HG03558 (cell line): ENCODE data around the gene SPI1.
"Not testable (repeated sequence)": the region's sequence is repeated elsewhere in the genome, so short reads cannot be mapped to it uniquely, and the experiment has no call there.

Experiments used
- ATAC-seq: cut with Tn5 transposase; IDR thresholded peaks from one replicate; pipeline ENCODE4 v1.9.1; 2021; ENCODE audit warnings: moderate number of reproducible peaks; ENCODE audit not compliant: unreplicated experiment; ENCODE audit errors: extremely low read depth

Gene SPI1

DNA sequence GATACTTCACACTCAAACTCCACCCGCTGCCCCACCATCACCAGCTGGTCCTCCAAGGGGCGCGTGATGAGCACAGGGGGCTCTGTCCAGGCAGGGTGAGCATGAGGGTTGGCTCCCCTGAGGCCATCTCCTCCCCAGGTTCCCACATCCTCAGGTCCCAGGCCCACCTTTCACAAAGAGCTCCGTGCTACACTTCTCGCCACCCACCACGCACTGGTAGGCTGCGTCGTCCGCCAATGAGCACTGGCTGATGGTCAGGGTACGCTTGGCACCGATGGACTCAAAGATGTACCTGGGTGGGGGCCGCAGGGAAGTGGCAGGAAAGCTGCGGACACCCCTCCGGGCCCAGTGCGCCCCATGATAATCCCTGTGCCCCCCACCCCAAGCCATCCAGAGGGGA lies 35.5 kb downstream of the SPI1 start:
- ATAC-seq: no peak

DNA sequence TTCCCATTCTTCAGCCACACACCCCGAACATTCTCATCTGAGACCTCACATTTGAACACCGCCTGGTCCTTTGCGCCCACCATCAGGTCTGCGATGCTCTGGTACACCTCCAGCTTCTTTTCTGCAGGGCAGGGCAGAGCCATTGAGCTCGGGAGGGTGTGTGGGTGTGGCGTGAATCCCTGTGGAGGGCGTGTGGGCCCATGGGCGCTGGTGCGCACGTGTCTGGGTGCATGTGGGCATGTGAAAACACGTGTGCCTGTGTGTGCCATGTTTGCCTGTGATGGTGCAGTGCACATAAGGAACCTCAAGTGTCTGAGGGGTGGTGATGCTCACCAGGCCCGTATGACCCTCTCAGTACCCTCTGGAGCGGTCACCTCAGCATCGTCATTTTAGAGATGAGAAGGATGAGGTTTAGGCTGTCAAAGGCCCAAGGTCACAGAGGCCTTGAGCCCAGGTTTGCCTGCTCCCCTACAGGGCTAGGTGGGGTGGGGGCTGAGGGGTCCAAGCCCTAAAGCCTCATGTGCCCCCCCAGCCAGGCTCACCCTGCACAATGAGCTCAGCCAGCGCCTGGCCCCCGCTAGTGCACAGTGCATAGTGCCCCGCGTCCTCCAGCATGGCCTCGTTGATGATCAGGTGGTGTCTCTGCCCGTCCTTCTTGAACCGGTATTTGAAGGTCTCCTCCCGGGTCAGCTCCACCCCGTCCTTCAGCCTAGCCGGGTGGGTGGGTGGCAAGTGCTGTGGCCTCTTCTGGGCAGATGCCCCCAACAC lies 36.1 kb downstream of the SPI1 start:
- ATAC-seq: no peak

DNA sequence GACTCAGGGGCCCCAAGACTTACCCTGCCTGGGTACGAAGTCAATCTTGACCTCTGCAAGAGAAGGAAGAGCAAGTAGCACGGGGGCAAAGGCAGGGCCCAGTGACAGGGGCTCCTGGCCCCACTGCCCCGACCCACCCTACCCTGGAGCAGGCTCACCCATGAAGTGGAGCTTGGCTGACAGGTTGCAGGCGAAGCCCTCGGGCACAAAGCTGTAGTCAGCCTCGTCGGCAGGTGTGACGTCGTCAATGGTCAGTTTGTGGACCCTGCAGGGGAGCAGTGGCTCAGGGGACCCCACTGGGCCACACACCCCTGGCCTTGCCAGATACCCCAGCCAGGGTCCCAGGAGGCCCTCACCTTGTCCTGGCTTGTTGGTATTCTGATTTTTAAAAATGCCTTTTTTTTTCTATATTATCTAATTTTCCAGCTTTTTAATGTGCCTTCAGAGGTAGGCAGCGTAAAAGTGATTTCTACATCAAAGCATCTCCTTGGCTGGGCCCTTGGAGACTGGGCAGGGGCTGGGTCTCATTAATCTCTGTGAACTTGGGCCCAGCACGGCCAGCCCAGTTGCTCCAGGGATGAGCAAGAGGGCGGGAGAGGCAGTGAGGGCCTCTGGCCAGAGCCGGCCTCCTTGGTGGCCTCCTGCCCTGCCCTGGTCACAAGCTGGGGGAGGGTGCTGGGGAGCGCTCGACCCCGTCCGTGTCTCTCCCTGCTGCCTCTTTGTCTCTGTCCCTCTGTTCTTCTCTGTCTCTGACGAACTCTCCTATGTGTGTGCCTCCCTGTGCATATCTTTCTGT lies 37.2 kb downstream of the SPI1 start:
- ATAC-seq: no peak

DNA sequence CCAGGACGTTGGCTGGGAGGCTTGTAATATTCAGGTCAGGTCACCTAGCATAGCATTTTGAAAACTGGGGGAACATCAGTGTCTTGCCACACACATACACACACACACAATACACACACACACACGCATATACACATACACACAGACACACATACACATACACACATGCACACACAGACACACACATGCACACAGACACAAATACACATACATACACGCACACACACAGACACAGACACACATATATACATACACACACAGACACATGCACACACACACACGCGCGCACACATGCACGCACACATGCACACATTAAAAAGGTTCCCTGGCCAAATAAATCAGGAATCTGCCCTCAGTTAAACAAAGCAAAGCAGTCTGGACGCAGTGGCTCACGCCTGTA lies 38.3 kb downstream of the SPI1 start:
- no peak for ATAC-seq

DNA sequence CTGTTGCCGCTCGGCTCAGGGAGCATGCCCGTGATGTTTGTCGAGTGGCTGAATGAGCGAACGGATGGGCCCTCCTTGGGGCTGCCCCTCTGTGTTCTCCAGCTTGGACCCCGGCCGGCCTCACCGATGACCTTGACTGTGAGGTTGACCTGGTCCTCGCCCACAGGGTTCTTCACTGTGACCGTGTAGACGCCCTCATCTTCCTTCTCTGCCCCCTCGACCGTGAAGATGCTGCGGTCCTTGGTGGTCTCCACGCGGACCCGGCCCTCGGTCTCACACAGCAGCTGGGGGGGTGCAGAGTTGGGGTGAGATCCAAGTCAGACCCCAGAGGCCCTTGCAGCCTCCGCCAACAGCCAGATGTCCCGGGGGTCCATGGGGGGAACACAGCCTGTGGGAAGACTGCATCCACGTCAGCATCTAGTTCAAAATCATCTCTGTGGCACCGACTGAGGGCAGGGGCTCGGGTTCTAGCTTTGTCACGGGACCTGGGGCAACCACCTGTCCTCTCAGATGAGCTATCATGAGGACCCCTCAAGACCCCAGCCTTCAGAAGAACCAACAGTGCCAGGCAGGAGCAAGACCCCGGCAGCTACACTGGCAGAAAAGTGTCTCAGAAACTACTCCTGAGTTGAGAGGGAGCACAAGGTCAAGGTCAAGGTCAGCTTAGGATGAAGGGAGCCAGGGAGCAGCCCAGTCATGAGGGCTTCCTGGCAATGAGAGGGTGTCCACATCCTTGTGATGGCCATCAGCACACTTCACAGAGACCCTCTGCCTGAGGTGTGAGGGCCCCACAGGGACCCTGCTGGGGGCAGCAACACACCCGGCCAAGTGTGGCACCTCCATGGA lies 39.7 kb downstream of the SPI1 start:
- no peak for ATAC-seq

DNA sequence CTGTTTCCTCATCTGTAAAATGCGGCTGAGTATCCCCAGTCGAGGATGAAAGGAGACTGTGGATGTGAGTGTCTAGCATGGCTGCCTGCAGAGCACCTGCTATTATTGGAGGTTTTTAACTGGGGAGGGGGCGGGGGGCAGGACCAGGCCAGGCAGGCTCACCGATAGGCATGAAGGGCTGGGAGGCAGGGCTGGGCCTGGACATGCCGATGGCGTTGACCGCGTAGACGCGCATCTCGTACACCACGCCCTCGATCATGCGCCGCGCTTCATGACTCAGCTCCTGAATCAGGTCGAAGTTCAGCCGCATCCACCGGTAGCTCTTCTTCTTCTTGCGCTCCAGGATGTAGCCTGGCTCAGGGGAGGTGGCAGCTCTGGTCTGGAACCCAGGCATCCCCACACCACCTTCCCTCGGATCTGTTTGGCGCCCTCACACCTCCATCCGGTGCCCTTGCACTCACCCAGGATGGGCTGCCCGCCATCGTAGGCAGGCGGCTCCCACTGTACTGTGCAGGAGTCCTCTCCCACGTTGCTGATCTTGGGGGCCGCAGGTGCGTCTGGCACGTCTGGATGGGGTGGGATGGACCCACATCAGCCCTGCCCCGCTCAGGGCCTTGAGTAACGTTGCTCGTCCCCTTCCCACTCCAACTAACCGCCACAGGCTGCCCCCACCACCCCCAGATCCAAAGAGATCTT lies 41.0 kb downstream of the SPI1 start:
- no peak for ATAC-seq

DNA sequence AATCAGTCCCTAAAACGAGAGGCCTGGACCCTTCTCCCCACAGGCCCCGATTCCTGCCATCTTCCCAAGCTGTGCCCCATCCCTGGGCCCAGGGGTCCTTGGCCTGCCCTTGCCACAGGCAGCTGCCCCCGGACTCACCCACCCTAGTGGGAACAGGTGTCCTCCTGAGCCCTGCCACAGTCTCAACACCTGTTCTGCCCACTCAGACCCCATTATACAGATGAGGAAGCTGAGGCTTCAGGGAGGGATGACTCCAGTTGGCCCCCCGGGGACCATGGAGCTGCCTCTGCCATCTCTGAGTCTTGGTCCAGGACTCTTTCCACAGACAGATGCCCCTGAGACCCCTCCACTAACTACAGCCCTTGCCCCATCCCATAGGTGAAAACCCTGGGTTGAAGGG lies 41.8 kb downstream of the SPI1 start:
- ATAC-seq: no peak

DNA sequence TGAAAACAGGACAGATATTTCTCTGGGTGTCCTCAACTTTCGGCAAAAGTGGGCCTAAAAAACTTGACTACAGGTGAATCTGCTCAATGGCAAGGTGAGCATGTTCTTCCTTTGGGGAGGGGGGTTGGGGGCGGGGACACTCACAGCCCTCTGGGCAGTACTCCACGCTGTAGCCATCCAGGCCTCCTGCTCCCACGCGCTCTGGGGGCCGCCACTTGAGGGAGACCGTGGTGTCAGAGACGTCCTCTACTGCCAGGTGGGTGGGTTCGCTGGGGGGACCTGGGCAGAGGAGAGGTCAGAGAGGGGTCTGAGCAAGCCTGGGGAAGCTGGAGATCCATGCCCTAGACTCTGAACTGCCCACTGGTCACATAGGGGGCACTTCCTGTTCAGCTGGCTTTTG lies 42.6 kb downstream of the SPI1 start:
- no peak for ATAC-seq

DNA sequence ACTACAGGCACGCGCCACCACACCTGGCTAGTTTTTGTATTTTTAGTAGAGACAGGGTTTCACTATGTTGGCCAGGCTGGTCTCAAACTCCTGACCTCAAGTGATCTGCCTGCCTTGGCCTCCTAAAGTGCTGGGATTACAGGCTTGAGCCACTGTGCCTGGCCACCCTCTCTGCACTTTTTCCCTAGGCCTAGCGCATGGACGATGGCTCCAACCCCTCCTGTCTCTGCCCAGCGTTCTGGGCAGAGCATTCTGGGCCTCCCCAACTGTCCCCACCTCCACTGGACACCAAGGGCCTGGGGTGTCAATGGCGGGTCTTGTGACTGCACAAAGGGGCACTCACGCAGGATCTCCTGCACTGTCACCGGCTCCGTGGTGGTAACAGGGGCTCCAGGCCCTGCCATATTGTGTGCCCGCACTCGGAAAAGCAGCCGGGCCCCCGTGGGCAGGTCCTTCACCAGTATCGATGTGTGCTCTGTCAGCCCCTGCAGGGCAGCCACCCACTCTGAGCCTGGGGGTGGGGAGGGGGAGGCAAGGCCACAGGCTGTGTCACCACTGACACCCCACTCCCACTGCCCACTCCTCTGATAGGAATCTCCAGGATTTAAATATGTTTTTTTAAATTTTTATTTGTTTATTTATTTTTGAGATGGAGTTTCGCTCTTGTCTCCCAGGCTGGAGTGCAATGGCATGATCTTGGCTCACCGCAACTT lies 43.5 kb downstream of the SPI1 start:
- ATAC-seq: not testable (repeated sequence)

DNA sequence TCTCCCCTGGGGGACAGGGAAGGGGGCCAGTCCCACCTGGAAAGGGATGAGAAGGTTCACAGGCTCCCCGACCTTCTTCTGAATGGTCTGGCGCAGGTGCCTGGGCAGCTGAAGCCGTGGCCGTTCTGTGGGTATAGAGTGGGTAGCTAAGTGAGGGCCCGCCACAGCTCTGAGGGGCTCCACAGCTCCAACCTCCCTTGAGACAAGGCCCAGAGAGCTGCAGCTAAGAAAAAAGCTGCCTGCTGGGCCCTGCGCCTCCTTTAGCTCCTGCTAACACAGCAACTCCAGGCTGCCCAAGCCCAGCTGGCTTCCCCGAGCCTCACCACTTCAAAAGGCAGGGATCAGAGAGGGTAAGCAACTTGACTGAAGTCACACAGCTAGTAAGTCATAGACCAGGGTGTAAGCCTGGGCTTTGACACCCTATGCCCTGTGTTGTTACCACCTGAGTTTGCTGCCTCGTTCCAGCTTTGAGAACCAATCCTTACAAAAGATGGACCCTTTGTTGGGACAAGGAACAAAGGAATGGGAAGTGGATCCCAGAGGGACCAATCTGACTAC lies 44.4 kb downstream of the SPI1 start:
- ATAC-seq: no peak

DNA sequence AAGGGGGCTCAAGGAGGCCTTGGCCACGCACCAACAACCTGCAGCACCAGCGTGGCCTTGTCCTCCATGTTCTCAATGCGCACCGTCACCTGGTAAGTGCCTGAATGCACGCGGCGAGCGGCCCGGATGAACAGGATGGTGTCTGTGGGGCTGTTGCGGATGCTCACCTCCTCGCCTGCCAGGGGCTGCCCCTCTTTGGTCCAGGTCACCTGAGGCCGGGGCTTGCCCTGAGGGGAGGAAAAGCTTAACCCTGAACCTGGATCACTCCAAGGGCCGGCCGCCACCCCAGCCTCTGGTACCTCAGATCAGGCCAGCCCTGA lies 44.9 kb downstream of the SPI1 start:
- ATAC-seq: no peak

DNA sequence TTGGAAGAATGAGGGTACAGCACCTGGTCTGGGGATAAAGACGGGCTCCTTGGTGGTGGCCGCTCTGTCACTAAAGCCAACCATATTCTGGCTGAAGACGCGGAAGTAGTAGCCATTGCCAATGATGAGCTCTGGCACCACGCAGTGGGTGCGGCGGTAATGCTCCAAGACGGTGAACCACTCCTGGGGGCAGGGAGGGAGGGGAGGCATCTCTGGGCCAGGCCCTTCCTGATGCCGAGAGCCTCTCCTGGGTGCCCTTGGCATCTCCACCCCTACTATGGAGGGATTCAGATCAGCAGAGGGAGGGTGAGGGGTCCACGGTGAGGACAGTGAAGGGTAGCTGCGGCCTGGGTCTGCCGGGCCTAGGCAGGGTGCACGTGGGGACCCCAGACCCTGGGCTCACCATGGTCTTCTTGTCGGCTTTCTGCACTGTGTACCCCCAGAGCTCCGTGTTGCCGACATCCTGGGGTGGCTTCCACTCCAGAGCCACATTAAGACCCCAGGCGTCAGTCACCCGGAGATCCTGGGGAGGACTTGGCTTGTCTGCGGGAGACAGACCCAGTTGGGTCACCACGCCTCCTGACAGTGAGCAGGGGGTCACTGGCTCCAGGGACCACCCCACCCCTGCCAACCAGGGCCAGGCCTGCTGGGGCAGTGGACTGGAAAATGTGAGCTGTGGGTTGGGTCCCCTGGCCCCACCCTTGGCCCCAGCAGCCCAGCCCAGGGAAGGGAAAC lies 45.4 kb downstream of the SPI1 start:
- ATAC-seq: no peak

DNA sequence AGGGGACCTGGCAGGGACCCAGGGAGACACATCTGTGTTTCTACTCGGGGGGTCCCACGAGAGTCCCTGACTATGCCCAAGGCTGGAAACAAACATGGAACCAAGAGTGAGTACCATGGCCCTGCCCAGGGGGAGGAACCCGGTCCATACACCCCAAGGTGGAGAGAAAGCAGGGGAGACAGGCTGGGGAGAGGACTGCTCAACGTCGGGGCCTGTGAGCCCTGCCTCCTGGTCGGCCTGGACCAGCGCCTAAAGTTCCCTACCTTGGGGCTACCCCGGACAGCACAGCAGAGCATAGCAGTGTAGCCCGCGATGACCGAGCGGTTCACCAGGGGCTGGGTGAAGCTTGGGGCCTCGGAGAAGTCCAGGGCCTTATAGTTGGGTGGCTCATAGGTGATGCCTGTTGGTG lies 46.0 kb downstream of the SPI1 start:
- no peak for ATAC-seq

DNA sequence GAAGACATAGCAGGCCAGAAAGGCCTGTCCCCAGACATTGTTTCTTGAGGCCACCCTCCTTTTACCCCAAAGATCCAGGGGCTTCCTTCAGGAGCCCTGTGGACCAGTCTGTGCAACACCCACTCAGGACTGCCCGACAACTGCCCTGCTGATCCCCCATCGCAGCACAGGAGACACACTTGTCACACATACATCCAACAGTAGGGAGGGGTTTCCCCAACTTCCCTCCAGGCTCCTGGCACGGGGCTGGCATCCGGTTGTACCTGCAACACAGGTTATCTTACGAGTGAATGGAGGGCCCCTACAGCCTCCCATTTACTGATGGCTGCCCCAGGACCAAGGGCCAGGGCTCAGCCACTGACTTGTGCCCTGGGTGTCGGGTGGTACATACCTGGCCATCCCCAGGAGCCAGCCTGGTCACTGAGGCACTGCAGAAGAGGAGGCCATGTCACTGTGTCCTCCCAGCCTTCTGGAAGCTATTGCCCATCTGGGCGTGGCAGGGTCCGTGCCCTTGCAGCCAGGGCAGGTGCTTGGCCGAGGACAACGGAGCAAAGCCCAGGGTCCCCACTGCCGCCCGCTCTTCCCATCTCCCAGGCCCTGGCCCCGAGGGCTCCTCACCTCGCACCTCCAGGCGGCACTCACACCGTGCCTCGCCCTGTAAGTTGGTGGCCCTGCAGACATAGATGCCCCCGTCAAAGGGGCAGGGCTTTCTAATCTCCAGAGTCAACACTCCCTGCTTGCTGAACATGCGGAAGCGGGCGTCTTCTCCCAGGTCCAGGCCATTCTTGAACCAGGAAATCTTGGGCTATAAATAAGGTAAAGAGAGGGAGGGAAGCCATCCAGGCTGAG lies 46.7 kb downstream of the SPI1 start:
- ATAC-seq: no peak

DNA sequence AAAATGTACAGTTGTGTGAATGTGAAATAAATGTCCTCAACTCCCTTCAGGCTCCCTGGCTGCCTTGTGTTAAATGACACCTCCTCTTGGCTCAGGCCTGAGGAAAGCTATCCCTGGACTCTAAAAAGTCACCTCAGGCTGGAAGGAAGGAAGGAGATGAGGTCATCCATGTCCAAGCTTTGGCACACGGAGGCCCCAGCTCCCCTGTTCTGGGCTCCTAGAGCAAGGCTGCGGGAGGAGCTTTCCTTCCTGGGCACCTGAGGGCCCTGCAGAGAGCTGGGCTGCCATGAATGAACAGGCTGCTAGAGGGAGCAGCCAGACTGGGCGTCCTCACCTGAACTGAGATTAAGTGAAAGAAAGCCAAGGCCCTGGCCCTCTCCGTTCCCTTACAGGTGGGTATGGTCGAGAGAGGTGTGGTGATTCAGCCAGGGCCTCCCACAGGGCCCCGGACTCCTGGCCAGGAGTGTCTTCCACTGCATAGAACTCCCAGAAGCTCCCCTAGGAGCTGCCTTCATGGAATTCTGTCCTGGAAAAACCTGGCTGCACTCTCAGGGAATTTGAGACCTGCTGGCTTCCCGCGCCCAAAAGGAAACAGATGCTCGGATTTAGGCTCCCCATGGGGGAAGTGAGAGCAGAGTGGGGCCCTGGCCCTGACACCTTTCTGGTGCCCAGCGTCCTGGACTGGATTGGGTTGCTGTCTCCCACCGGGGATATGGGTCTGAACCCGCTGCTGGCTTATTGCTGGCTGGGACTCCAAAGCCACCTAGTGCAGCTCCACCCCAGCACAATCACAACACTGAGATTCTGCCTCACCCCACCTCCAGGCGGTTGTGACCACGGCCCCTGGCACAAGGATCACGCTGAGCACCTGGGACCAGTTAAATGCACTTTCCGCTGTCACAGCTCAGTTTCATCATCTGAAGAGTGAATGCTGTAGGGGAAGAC lies 48.1 kb downstream of the SPI1 start:
- ATAC-seq: no peak

DNA sequence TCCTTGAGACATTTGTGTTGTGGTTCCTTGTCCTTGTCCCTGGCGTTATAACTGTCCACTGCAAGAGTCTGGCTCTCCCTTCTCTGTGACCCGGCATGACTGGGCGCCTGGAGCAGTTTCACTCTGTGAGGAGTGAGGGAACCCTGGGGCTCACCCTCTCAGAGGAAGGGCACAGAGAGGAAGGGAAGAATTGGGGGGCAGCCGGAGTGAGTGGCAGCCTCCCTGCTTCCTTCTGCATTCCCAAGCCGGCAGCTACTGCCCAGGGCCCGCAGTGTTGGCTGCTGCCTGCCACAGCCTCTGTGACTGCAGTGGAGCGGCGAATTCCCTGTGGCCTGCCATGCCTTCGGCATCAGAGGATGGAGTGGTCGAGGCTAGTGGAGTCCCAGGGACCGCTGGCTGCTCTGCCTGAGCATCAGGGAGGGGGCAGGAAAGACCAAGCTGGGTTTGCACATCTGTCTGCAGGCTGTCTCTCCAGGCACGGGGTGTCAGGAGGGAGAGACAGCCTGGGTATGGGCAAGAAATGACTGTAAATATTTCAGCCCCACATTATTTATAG lies 48.8 kb downstream of the SPI1 start:
- no peak for ATAC-seq
